Measurements from ENCODE around the gene SLIT3.

SLIT3 gene

DNA sequence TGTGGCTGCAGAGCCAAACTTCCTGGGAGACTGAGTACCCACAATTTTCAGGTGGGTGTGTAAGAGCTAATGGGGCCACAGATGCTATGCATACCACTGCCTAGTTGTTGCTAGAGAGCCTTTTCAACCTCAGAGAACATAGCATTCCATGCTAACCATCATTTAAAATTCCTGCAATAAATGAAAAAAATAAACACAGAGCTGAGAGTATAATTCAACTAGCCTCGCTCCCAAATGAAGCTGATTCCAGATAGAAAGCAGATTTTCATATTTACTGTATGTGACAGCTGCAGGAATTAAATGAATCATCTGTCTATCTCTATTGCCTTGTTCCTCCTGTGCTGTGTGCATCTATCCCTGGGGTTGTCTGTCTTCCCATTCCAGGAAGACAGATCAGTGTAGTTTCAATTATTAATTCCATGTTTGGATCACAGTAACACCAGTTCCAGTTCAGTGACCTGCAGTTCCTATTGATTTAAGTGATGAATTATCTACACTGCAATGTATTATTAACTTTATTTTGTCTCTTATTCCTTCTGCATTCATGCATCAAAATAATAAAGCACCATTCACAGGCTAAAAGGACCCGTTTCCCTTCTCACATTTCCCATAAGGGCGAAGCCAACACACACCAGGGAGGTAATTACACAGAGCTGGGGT is 324.5 kb downstream of the SLIT3 start:
- DNase-seq (ENCODE audit: low read depth) = no peak
- H3K4me3 ChIP-seq (replicated peaks; ENCODE audit: low read depth, low read length) = no peak overlapping the region
- TF ChIP-seq CTCF (IDR thresholded peaks at IDR 0.05; ENCODE audit: low read length, missing control alignments) = no peak

- DNase-seq (ENCODE audit: low read depth) = no peak
- TF ChIP-seq CTCF (IDR thresholded peaks at IDR 0.05; ENCODE audit: low read length, missing control alignments) = no peak
- H3K4me3 ChIP-seq (replicated peaks; ENCODE audit: low read depth, low read length) = no peak overlapping the region
Observed at GRCh38 chr5:168975331-168975730, 325.6 kb downstream of the SLIT3 start.

- no peak overlapping the region for H3K4me3 ChIP-seq (replicated peaks; ENCODE audit: low read depth, low read length)
- no peak for DNase-seq (ENCODE audit: low read depth)
- TF ChIP-seq CTCF (IDR thresholded peaks at IDR 0.05; ENCODE audit: low read length, missing control alignments) = no peak
Observed at GRCh38 chr5:168974082-168974481, 326.9 kb downstream of the SLIT3 start.

GRCh38 chr5:168972731-168973130 is 328.2 kb downstream of the SLIT3 start:
- DNase-seq (ENCODE audit: low read depth) = no peak
- H3K4me3 ChIP-seq (replicated peaks; ENCODE audit: low read depth, low read length) = no peak overlapping the region
- no peak for TF ChIP-seq CTCF (IDR thresholded peaks at IDR 0.05; ENCODE audit: low read length, missing control alignments)

- no peak for TF ChIP-seq CTCF (IDR thresholded peaks at IDR 0.05; ENCODE audit: low read length, missing control alignments)
- DNase-seq (ENCODE audit: low read depth) = no peak
- H3K4me3 ChIP-seq (replicated peaks; ENCODE audit: low read depth, low read length) = no peak overlapping the region
Observed at GRCh38 chr5:168971100-168971499, 329.8 kb downstream of the SLIT3 start.

GRCh38 chr5:168969326-168969886 is 331.5 kb downstream of the SLIT3 start:
- DNase-seq (ENCODE audit: low read depth) = no peak
- H3K4me3 ChIP-seq (replicated peaks; ENCODE audit: low read depth, low read length) = no peak overlapping the region
- no peak for TF ChIP-seq CTCF (IDR thresholded peaks at IDR 0.05; ENCODE audit: low read length, missing control alignments)

Measured in fibroblast of pulmonary artery (primary cell).